IPS DF 6.9 (cell line): ENCODE data around the gene MYMX.

ENCODE experiments used
- DNase-seq: peaks from one replicate; pipeline ENCODE4 v3.0.0-alpha.2; 2013; ENCODE audit warnings: low read depth, low spot score
- H3K27ac ChIP-seq: one replicate; pipeline ENCODE4 v1.5.1; 2013; ENCODE audit warnings: low read length, control low read depth
- H3K27me3 ChIP-seq: 2 replicates; pipeline ENCODE4 v1.6.1; 2013; ENCODE audit warnings: mild to moderate bottlenecking, low read length; ENCODE audit not compliant: control insufficient read depth, insufficient read depth
- H3K36me3 ChIP-seq: 2 replicates; pipeline ENCODE4 v1.6.1; 2013; ENCODE audit warnings: low read length; ENCODE audit not compliant: control insufficient read depth, insufficient read depth
- H3K4me1 ChIP-seq: 2 replicates; pipeline ENCODE4 v1.6.1; 2013; ENCODE audit warnings: low read length; ENCODE audit not compliant: control insufficient read depth, insufficient read depth
- H3K4me3 ChIP-seq: 2 replicates; pipeline ENCODE4 v1.5.1; 2013; ENCODE audit warnings: mild to moderate bottlenecking, low read length
- H3K9me3 ChIP-seq: 2 replicates; pipeline ENCODE4 v1.6.1; 2013; ENCODE audit warnings: low read length, inconsistent platforms; ENCODE audit not compliant: control insufficient read depth, insufficient read depth
- WGBS: extraction: QIAGEN DNeasy Blood & Tissue Kit; methylation state at CpG from one replicate; pipeline ENCODE4 v1.1.7; 2013; ENCODE audit warnings: mixed read lengths, missing lambda C conversion rate; ENCODE audit not compliant: insufficient read length, insufficient coverage; 5-methylcytosine and 5-hydroxymethylcytosine counted together

Gene MYMX

GRCh38 chr6:44245391-44245911 lies 28.7 kb downstream of the MYMX start:
- WGBS = no CpG with 5 or more reads among the region's 12 CpGs
- no peaks in the 10 kb centered on the region for H3K9me3 ChIP-seq
- H3K4me1 ChIP-seq = no peaks in the 10 kb centered on the region; the same call in 1 of the 2 replicates
- H3K27me3 ChIP-seq = no peaks in the 10 kb centered on the region
- no peak overlapping the region for H3K27ac ChIP-seq
- peaks cover 18% of the 10 kb centered on the region; the same call in 1 of the 2 replicates for H3K36me3 ChIP-seq
- no peak for DNase-seq
- peak overlapping the region; percentile 32; the same call in 1 of the 2 replicates for H3K4me3 ChIP-seq

DNA sequence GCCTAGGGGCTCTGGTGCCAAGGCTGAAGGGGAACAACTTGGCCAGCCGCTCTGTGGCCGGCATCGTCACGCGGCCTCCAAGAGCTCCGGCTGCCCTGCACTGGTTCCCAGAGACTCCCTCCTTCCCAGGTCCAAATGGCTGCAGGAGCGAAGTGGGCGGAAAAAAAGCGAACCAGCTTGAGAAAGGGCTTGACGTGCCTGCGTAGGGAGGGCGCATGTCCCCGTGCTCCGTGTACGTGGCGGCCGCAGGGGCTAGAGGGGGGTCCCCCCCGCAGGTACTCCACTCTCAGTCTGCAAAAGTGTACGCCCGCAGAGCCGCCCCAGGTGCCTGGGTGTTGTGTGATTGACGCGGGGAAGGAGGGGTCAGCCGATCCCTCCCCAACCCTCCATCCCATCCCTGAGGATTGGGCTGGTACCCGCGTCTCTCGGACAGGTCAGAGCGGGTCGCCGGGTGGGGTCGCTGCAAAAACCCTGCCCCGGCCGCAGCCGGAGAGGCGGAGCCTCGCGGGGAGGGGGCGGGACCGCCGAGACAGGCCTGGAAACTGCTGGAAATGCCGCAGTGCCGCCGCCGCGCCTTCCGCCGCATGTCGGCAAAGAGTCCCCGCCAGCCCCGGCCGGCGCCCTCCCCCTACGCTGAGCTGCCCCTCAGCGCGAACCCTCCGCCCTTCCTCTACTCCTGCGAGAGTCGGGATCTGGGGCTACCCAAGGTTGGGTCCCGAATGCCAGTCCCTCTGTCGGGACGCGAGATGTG lies 29.4 kb downstream of the MYMX start:
- no peaks in the 10 kb centered on the region for H3K9me3 ChIP-seq
- H3K27me3 ChIP-seq = no peaks in the 10 kb centered on the region
- peaks cover 24% of the 10 kb centered on the region; the same call in 1 of the 2 replicates for H3K36me3 ChIP-seq
- WGBS = no CpG with 5 or more reads among the region's 62 CpGs
- peak overlapping the region; percentile 79; the same call in 1 of the 2 replicates for H3K4me3 ChIP-seq
- no peak overlapping the region for H3K27ac ChIP-seq
- DNase-seq = no peak
- H3K4me1 ChIP-seq = no peaks in the 10 kb centered on the region; the same call in 1 of the 2 replicates

DNA sequence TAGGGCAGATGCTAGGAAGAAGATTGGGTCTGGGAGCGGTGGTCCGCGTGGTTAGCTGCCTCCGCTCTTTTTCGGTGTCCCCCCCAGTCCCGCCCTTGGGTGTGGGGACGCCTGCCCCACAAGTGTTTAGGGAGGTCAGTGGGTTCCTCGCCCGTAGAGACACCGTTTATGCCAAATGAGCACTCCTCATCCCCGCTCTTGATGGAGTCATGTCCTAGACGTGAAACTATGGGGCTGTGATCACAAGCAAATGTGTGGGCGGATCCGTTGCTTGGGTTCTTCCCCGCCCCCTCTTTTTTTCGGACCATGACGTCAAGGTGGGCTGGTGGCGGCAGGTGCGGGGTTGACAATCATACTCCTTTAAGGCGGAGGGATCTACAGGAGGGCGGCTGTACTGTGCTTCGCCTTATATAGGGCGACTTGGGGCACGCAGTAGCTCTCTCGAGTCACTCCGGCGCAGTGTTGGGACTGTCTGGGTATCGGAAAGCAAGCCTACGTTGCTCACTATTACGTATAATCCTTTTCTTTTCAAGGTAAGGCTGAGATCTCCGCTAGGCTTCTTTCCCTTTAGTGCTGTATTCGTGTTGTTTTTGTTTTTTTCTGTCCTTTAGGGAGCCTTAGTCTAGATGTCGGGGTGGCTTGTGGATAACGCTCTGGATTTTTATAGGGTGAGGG lies 30.1 kb downstream of the MYMX start, which contains the start of gene HSP90AB1:
HSP90AB1 (plus strand) TSS at position 439 of the 675 bp plus-strand sequence. CDS start 1,529 bp downstream, outside the sequence.
- Histone ChIP-seq H3K4me3 (peak within 1 kb of the TSS; percentile 79), H3K27me3 (no peaks in the 10 kb centered on the region), H3K9me3 (no peaks in the 10 kb centered on the region), H3K4me1 (no peaks in the 10 kb centered on the region; the same call in 1 of the 2 replicates), H3K27ac (no peak within 1 kb of the TSS), H3K36me3 (peaks cover 29% of the 10 kb centered on the region)
- DNase-seq = peak; percentile 90
- no CpG with 5 or more reads among the region's 34 CpGs for WGBS

DNA sequence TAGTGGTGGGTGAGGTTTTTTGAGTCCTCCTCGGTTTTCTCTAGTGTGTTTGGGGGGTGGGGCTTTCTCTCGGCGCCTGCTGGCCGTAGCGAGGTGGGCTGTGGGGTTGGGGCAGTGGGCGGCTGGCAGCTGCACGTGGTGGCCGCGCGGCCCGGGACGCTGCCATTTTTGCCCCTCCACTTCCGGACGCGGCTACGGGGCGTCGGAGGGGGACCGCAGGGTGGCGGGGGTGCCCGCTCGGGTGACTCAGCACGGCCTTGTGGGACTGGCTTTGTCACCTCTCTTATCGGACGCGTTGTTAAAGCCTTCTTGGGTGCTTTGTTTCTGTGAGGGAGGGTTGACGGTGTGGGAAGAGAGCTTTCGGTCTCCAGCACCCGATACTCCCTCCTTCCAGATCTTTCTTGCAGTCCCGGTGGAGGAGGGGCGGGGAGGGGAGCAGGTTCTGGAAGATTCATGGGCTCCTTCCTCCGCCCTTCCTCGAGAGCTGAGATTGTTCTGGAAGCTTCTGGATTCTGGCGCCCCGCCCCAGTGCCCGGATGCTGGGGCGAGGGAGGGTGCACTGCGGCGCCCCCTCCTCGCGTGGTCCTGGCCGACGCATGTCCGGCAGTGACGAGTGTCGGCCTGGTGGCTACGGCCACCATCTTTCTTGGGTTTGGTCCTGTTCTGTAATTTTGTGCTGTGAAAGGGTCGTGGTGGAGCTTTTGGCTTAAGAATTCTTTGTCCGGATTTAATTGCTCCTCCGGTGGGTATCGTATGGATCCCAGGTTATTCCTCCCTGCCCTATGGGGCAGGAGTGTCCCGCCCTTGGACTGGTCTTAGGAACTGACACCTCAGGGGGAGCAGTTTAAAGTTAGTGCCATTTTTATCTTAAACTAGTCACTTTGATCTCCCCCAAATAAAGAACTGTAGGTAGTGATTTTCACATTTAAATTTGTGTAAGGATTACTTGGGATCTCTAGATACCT lies 30.9 kb downstream of the MYMX start:
- H3K27me3 ChIP-seq = no peaks in the 10 kb centered on the region
- peaks cover 33% of the 10 kb centered on the region for H3K36me3 ChIP-seq
- no peak overlapping the region for H3K27ac ChIP-seq
- H3K4me1 ChIP-seq = no peaks in the 10 kb centered on the region; the same call in 1 of the 2 replicates
- H3K4me3 ChIP-seq = peak overlapping the region; percentile 79
- no peak for DNase-seq
- WGBS = no CpG with 5 or more reads among the region's 52 CpGs
- no peaks in the 10 kb centered on the region for H3K9me3 ChIP-seq

DNA sequence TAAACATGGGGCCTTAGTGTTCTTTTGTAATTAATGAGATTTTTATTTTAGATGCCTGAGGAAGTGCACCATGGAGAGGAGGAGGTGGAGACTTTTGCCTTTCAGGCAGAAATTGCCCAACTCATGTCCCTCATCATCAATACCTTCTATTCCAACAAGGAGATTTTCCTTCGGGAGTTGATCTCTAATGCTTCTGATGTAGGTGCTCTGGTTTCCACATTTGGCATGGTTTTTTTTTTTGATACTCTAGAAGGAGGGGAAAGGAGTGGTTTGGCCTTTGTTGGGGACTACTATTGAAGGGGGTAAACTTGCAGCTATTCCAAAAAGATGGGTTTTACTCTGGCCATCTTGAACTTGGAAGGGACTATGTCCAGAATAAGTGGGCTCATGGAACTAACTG lies 31.9 kb downstream of the MYMX start:
- Histone ChIP-seq H3K27ac (no peak overlapping the region), H3K9me3 (no peaks in the 10 kb centered on the region), H3K4me1 (no peaks in the 10 kb centered on the region; the same call in 1 of the 2 replicates), H3K36me3 (peaks cover 43% of the 10 kb centered on the region), H3K27me3 (no peaks in the 10 kb centered on the region), H3K4me3 (peak overlapping the region; percentile 79; the same call in 1 of the 2 replicates)
- no peak for DNase-seq
- WGBS = no CpG with 5 or more reads among the region's 1 CpG

GRCh38 chr6:44249082-44249748 lies 32.5 kb downstream of the MYMX start:
- no CpG with 5 or more reads among the region's 9 CpGs for WGBS
- H3K36me3 ChIP-seq = peaks cover 48% of the 10 kb centered on the region
- no peaks in the 10 kb centered on the region; the same call in 1 of the 2 replicates for H3K4me1 ChIP-seq
- H3K27me3 ChIP-seq = no peaks in the 10 kb centered on the region
- no peak overlapping the region for H3K27ac ChIP-seq
- no peak overlapping the region for H3K4me3 ChIP-seq
- no peaks in the 10 kb centered on the region for H3K9me3 ChIP-seq
- no peak for DNase-seq

- Histone ChIP-seq H3K36me3 (peaks cover 58% of the 10 kb centered on the region), H3K4me1 (no peaks in the 10 kb centered on the region), H3K27ac (no peak overlapping the region), H3K27me3 (no peaks in the 10 kb centered on the region), H3K9me3 (no peaks in the 10 kb centered on the region), H3K4me3 (no peak overlapping the region)
- 100% methylated on average over 2 of the region's 6 CpGs for WGBS
- DNase-seq = no peak
Measured at GRCh38 chr6:44250067-44250717, 33.5 kb downstream of the MYMX start.

- Histone ChIP-seq H3K4me3 (no peak overlapping the region), H3K27ac (no peak overlapping the region), H3K4me1 (no peaks in the 10 kb centered on the region), H3K36me3 (peaks cover 59% of the 10 kb centered on the region), H3K9me3 (no peaks in the 10 kb centered on the region), H3K27me3 (no peaks in the 10 kb centered on the region)
- no peak for DNase-seq
- WGBS = no CpG with 5 or more reads among the region's 3 CpGs
Measured at GRCh38 chr6:44250718-44251123, 34.0 kb downstream of the MYMX start.
